Activated B cell treated with CpG ODN at 0.5 μM for 24 hours (primary cell): ENCODE data around the gene PRKACG. TPM values are rescaled to one million over a fixed set of nuclear protein-coding genes. Genes with fewer than 3 reads are reported as not detected.

Source experiments
- ATAC-seq: fragments of 200-7000 bp; cut with Tn5 transposase; one replicate; pipeline ENCODE4 v1.10.0; 2021; ENCODE audit warnings: low read depth, mild to moderate bottlenecking, moderate library complexity
- CTCF ChIA-PET: fragments of 350-600 bp; sonication (Branson Sonifier 250); formaldehyde crosslinking; loops from one replicate; lab custom pipeline; 2021; ENCODE audit warnings: antibody characterized with exemption; lab: Charles Lee
- POLR2A ChIA-PET: fragments of 350-600 bp; sonication (Branson Sonifier 250); formaldehyde crosslinking; loops from one replicate; lab custom pipeline; 2021; ENCODE audit warnings: antibody characterized with exemption; lab: Charles Lee
- DNase-seq: peaks from one replicate; pipeline ENCODE4 v3.0.0; 2022
- H3K27ac Mint-ChIP-seq: one replicate; pipeline ENCODE4 v1.8.0; 2020; ENCODE audit warnings: mixed read lengths
- H3K27me3 Mint-ChIP-seq: one replicate; pipeline ENCODE4 v1.8.0; 2021; ENCODE audit warnings: mixed read lengths
- H3K36me3 Mint-ChIP-seq: one replicate; pipeline ENCODE4 v1.8.0; 2021; ENCODE audit warnings: low read depth, mixed read lengths
- H3K4me1 Mint-ChIP-seq: one replicate; pipeline ENCODE4 v1.8.0; 2021; ENCODE audit warnings: mixed read lengths
- H3K4me3 Mint-ChIP-seq: one replicate; pipeline ENCODE4 v1.8.0; 2020; ENCODE audit warnings: mild to moderate bottlenecking, mixed read lengths
- H3K9me3 Mint-ChIP-seq: one replicate; pipeline ENCODE4 v1.8.0; 2020; ENCODE audit warnings: mixed read lengths
- CTCF ChIP-seq: fragments of 200-600 bp; IDR thresholded peaks from one replicate; pipeline ENCODE4 v1.8.0; 2022; ENCODE audit warnings: antibody characterized with exemption, mild to moderate bottlenecking
- intact Hi-C: fragments of 100-400 bp; cut with micrococcal nuclease; formaldehyde crosslinking; loops from one replicate; pipeline ENCODE4 v1.15.1; 2024
- total RNA-seq: library from RNA; stranded (reverse); gene quantifications from 2 replicates; pipeline ENCODE4 v1.2.3, GENCODE V29; 2022

PRKACG gene
- total RNA-seq, 1 donor from 2014 or later = not detected

GRCh38 chr9:69018737-69019136 is 4.8 kb upstream of the PRKACG start:
- intact Hi-C loops = no loop called here
- H3K27ac Mint-ChIP-seq = no peak overlapping the region
- ChIA-PET POLR2A (no interaction called here), CTCF (no interaction called here)
- H3K27me3 Mint-ChIP-seq = no peaks in the 10 kb centered on the region
- no peak for TF ChIP-seq CTCF
- no peak for ATAC-seq
- DNase-seq = no peak
- H3K9me3 Mint-ChIP-seq = no peaks in the 10 kb centered on the region
- H3K4me1 Mint-ChIP-seq = peaks cover 3% of the 10 kb centered on the region
- no peaks in the 10 kb centered on the region for H3K36me3 Mint-ChIP-seq
- H3K4me3 Mint-ChIP-seq = no peak overlapping the region

GRCh38 chr9:69016191-69017096 is 2.5 kb upstream of the PRKACG start:
- H3K4me1 Mint-ChIP-seq = peaks cover 18% of the 10 kb centered on the region
- TF ChIP-seq CTCF = no peak
- no peaks in the 10 kb centered on the region for H3K9me3 Mint-ChIP-seq
- POLR2A ChIA-PET = no interaction called here
- H3K36me3 Mint-ChIP-seq = no peaks in the 10 kb centered on the region
- no peak for DNase-seq
- no peak overlapping the region for H3K4me3 Mint-ChIP-seq
- CTCF ChIA-PET = no interaction called here
- intact Hi-C loops = no loop called here
- no peak overlapping the region for H3K27ac Mint-ChIP-seq
- no peak for ATAC-seq
- no peaks in the 10 kb centered on the region for H3K27me3 Mint-ChIP-seq

- DNase-seq (no peak), ATAC-seq (no peak)
- Mint-ChIP-seq H3K4me1 (peaks cover 15% of the 10 kb centered on the region), H3K27ac (no peak overlapping the region), H3K9me3 (no peaks in the 10 kb centered on the region), H3K36me3 (peaks cover 7% of the 10 kb centered on the region), H3K4me3 (no peak overlapping the region), H3K27me3 (no peaks in the 10 kb centered on the region)
- TF ChIP-seq CTCF = no peak
- ChIA-PET POLR2A (interaction anchor here (1.2 kb wide), 1 partner anchor 22 kb away, joined by 3 read pairs; the partner anchor contains the start of gene FXN), CTCF (interaction anchor here (1.0 kb wide), 1 partner anchor 20 kb away, joined by 3 read pairs; no protein-coding TSS in a partner anchor)
- intact Hi-C loops = no loop called here
These were observed 558 bp downstream of the PRKACG start for GRCh38 chr9:69013382-69013727.

- ChIA-PET CTCF (interaction anchor here (1.0 kb wide), 1 partner anchor 19 kb away, joined by 3 read pairs; no protein-coding TSS in a partner anchor), POLR2A (interaction anchor here (1.2 kb wide), 1 partner anchor 23 kb away, joined by 3 read pairs; the partner anchor contains the start of gene FXN)
- Mint-ChIP-seq H3K9me3 (no peaks in the 10 kb centered on the region), H3K4me3 (peak overlapping the region; percentile 44), H3K27me3 (no peaks in the 10 kb centered on the region), H3K4me1 (peaks cover 15% of the 10 kb centered on the region), H3K36me3 (peaks cover 12% of the 10 kb centered on the region), H3K27ac (no peak overlapping the region)
- intact Hi-C loops = no loop called here
- peak; percentile 21 for ATAC-seq
- no peak for DNase-seq
- no peak for TF ChIP-seq CTCF
These were observed 1.1 kb downstream of the PRKACG start for GRCh38 chr9:69012696-69013381.

GRCh38 chr9:69009708-69010107 is 4.2 kb downstream of the PRKACG start:
- no peak for DNase-seq
- intact Hi-C loops = no loop called here
- Mint-ChIP-seq H3K4me1 (peaks cover 15% of the 10 kb centered on the region), H3K27ac (no peak overlapping the region), H3K36me3 (peaks cover 29% of the 10 kb centered on the region), H3K4me3 (no peak overlapping the region), H3K27me3 (no peaks in the 10 kb centered on the region), H3K9me3 (no peaks in the 10 kb centered on the region)
- CTCF ChIA-PET = no interaction called here
- TF ChIP-seq CTCF = no peak
- POLR2A ChIA-PET = no interaction called here
- no peak for ATAC-seq
